GM12872 (cell line): ENCODE measurements around the gene FRRS1.

Experiments
- CTCF ChIP-seq: IDR thresholded peaks from 3 replicates; pipeline ENCODE4 v1.5.1; 2011; ENCODE audit warnings: low read depth, mild to moderate bottlenecking, low read length, moderate library complexity; ENCODE audit not compliant: insufficient read depth

The FRRS1 gene

GRCh38 chr1:99685516-99686180, 80.8 kb downstream of the FRRS1 start:
- peak; percentile 85 for TF ChIP-seq CTCF

GRCh38 chr1:99682291-99682751, 84.1 kb downstream of the FRRS1 start:
- no peak for TF ChIP-seq CTCF

- TF ChIP-seq CTCF = peak; percentile 19; the same call in 1 of the 3 replicates
These were observed 84.9 kb downstream of the FRRS1 start for GRCh38 chr1:99681583-99681982.

GRCh38 chr1:99680270-99680669, 86.2 kb downstream of the FRRS1 start:
- no peak for TF ChIP-seq CTCF

GRCh38 chr1:99677416-99677815, 89.0 kb downstream of the FRRS1 start:
- TF ChIP-seq CTCF = no peak

GRCh38 chr1:99676876-99677275, 89.6 kb downstream of the FRRS1 start:
- no peak for TF ChIP-seq CTCF

- no peak for TF ChIP-seq CTCF
These were observed 90.4 kb downstream of the FRRS1 start for GRCh38 chr1:99675994-99676393.
